ENCODE data around the gene CTAGE9.

CTAGE9 gene

GRCh38 chr6:131673184-131673583 is 37.6 kb downstream of the CTAGE9 start:
- Histone ChIP-seq H3K4me3 (ENCODE audit: low read length in 2 of 2) (no peak overlapping the region), H3K36me3 (ENCODE audit: control insufficient read depth in 2 of 2, insufficient read depth in 2 of 2, low read length in 2 of 2) (no peaks in the 10 kb centered on the region), H3K4me1 (ENCODE audit: control insufficient read depth, insufficient read depth, low read length) (no peaks in the 10 kb centered on the region), H3K27ac (ENCODE audit: low read length) (no peak overlapping the region), H3K9me3 (ENCODE audit: control insufficient read depth in 2 of 2, low read length in 2 of 2) (peaks cover 0 to 5% of the 10 kb centered on the region in 2 donors), H3K9ac (ENCODE audit: low read length in 2 of 2) (no peak overlapping the region), H3K27me3 (ENCODE audit: control insufficient read depth in 1 of 2, insufficient read depth in 2 of 2, low read length in 2 of 2) (no peaks in the 10 kb centered on the region)

DNA sequence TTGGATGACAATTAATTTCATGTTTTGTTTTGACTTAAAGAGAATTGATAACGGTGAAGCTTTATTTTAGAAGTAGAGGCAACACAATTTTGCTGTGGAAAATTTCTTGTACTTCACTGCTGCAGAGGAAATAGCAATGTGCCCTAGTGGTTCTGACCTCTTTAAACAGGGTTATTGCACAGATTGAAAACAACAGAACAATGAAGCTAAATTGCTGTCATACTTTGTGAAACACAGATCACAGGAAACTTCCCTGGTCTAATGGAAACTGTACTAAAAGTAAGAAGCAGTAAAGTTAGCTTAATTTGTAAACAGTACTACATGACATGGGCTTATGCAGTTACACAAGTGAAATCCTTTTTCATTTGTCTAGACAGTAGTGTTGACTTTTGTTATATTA is 40.9 kb downstream of the CTAGE9 start:
- no peaks in the 10 kb centered on the region for H3K36me3 ChIP-seq (ENCODE audit: control insufficient read depth in 2 of 2, insufficient read depth in 2 of 2, low read length in 2 of 2)
- no peaks in the 10 kb centered on the region for H3K4me1 ChIP-seq (ENCODE audit: control insufficient read depth, insufficient read depth, low read length)
- H3K9ac ChIP-seq (ENCODE audit: low read length in 2 of 2) = no peak overlapping the region
- no peak overlapping the region for H3K4me3 ChIP-seq (ENCODE audit: low read length in 2 of 2)
- H3K9me3 ChIP-seq (ENCODE audit: control insufficient read depth in 2 of 2, low read length in 2 of 2) = peaks cover 0 to 5% of the 10 kb centered on the region in 2 donors
- H3K27ac ChIP-seq (ENCODE audit: low read length) = no peak overlapping the region
- no peaks in the 10 kb centered on the region for H3K27me3 ChIP-seq (ENCODE audit: control insufficient read depth in 1 of 2, insufficient read depth in 2 of 2, low read length in 2 of 2)

GRCh38 chr6:131663578-131664165 is 47.1 kb downstream of the CTAGE9 start:
- H3K9me3 ChIP-seq (ENCODE audit: control insufficient read depth in 2 of 2, low read length in 2 of 2) = no peaks in the 10 kb centered on the region
- no peak overlapping the region for H3K9ac ChIP-seq (ENCODE audit: low read length in 2 of 2)

GRCh38 chr6:131660195-131660594 is 50.6 kb downstream of the CTAGE9 start:
- Histone ChIP-seq H3K9ac (ENCODE audit: low read length in 2 of 2) (no peak overlapping the region), H3K9me3 (ENCODE audit: control insufficient read depth in 2 of 2, low read length in 2 of 2) (no peaks in the 10 kb centered on the region), H3K4me3 (ENCODE audit: low read length in 2 of 2) (no peak overlapping the region), H3K27ac (ENCODE audit: low read length) (no peak overlapping the region), H3K4me1 (ENCODE audit: control insufficient read depth, insufficient read depth, low read length) (no peaks in the 10 kb centered on the region), H3K27me3 (ENCODE audit: control insufficient read depth in 1 of 2, insufficient read depth in 2 of 2, low read length in 2 of 2) (no peaks in the 10 kb centered on the region), H3K36me3 (ENCODE audit: control insufficient read depth in 2 of 2, insufficient read depth in 2 of 2, low read length in 2 of 2) (no peaks in the 10 kb centered on the region)

More at GRCh38 chr6:131663578-131664165, 47.1 kb downstream of the CTAGE9 start:
- no peaks in the 10 kb centered on the region for H3K4me1 ChIP-seq (ENCODE audit: control insufficient read depth, insufficient read depth, low read length)
- H3K4me3 ChIP-seq (ENCODE audit: low read length in 2 of 2) = no peak overlapping the region
- no peaks in the 10 kb centered on the region for H3K27me3 ChIP-seq (ENCODE audit: control insufficient read depth in 1 of 2, insufficient read depth in 2 of 2, low read length in 2 of 2)
- H3K27ac ChIP-seq (ENCODE audit: low read length) = no peak overlapping the region
- H3K36me3 ChIP-seq (ENCODE audit: control insufficient read depth in 2 of 2, insufficient read depth in 2 of 2, low read length in 2 of 2) = no peaks in the 10 kb centered on the region
